Progenitor cell of endocrine pancreas (in vitro differentiated cells): ENCODE measurements around the gene PRSS1. TPM values are rescaled to one million over a fixed set of nuclear protein-coding genes. Genes with fewer than 3 reads are reported as not detected.

Experiments used
- DNase-seq: peaks from one replicate; pipeline ENCODE4 v3.0.0; 2021; ENCODE audit warnings: low spot score; ENCODE audit not compliant: unreplicated experiment
- H3K27ac Mint-ChIP-seq: 2 replicates; pipeline ENCODE4 v1.8.0; 2021; ENCODE audit warnings: mild to moderate bottlenecking, moderate library complexity, mixed read lengths
- H3K27me3 Mint-ChIP-seq: 2 replicates; pipeline ENCODE4 v1.8.0; 2021; ENCODE audit warnings: mixed read lengths
- H3K36me3 Mint-ChIP-seq: 2 replicates; pipeline ENCODE4 v1.8.0; 2022; ENCODE audit warnings: mixed read lengths; ENCODE audit not compliant: insufficient read depth
- H3K4me1 Mint-ChIP-seq: 2 replicates; pipeline ENCODE4 v1.8.0; 2021; ENCODE audit warnings: low read depth, mixed read lengths
- H3K4me3 Mint-ChIP-seq: 2 replicates; pipeline ENCODE4 v1.8.0; 2021; ENCODE audit warnings: low read depth, mild to moderate bottlenecking, moderate library complexity, mixed read lengths
- H3K9me3 Mint-ChIP-seq: 2 replicates; pipeline ENCODE4 v1.8.0; 2021; ENCODE audit warnings: low read depth, mixed read lengths
- total RNA-seq: library from RNA; stranded (reverse); gene quantifications from 2 replicates; pipeline ENCODE4 v1.2.1, GENCODE V29; 2021
- TF ChIP-seq, protein P1 (sequence below): fragments of 200-600 bp; sonication (generic); IDR thresholded peaks from one replicate; pipeline ENCODE4 v1.5.0; 2021; ENCODE audit warnings: antibody characterized with exemption, mild to moderate bottlenecking; ENCODE audit not compliant: unreplicated experiment

PRSS1 gene
- total RNA-seq, 1 donor from 2014 or later, result 32.1 TPM

GRCh38 chr7:142798451-142799436, 49.5 kb downstream of the PRSS1 start:
- Mint-ChIP-seq H3K36me3 (no peaks in the 10 kb centered on the region), H3K27me3 (peaks cover 87% of the 10 kb centered on the region), H3K27ac (no peak overlapping the region), H3K4me3 (no peak overlapping the region), H3K9me3 (no peaks in the 10 kb centered on the region), H3K4me1 (peaks cover 8% of the 10 kb centered on the region)
- DNase-seq, result no peak
- TF ChIP-seq, protein P1, sequence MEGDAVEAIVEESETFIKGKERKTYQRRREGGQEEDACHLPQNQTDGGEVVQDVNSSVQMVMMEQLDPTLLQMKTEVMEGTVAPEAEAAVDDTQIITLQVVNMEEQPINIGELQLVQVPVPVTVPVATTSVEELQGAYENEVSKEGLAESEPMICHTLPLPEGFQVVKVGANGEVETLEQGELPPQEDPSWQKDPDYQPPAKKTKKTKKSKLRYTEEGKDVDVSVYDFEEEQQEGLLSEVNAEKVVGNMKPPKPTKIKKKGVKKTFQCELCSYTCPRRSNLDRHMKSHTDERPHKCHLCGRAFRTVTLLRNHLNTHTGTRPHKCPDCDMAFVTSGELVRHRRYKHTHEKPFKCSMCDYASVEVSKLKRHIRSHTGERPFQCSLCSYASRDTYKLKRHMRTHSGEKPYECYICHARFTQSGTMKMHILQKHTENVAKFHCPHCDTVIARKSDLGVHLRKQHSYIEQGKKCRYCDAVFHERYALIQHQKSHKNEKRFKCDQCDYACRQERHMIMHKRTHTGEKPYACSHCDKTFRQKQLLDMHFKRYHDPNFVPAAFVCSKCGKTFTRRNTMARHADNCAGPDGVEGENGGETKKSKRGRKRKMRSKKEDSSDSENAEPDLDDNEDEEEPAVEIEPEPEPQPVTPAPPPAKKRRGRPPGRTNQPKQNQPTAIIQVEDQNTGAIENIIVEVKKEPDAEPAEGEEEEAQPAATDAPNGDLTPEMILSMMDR, result no peak

- H3K27me3 Mint-ChIP-seq, result peaks cover 87% of the 10 kb centered on the region
- no peaks in the 10 kb centered on the region for H3K36me3 Mint-ChIP-seq
- TF ChIP-seq, protein P1, result no peak
- H3K4me1 Mint-ChIP-seq, result peaks cover 8% of the 10 kb centered on the region
- H3K4me3 Mint-ChIP-seq, result no peak overlapping the region
- no peak overlapping the region for H3K27ac Mint-ChIP-seq
- no peaks in the 10 kb centered on the region for H3K9me3 Mint-ChIP-seq
- DNase-seq, result no peak
These were observed 50.2 kb downstream of the PRSS1 start for GRCh38 chr7:142799437-142799835.

GRCh38 chr7:142800088-142800487, 50.8 kb downstream of the PRSS1 start:
- DNase-seq, result no peak
- TF ChIP-seq, protein P1, result no peak
- H3K27me3 Mint-ChIP-seq, result peaks cover 87% of the 10 kb centered on the region
- H3K27ac Mint-ChIP-seq, result no peak overlapping the region
- H3K9me3 Mint-ChIP-seq, result no peaks in the 10 kb centered on the region
- no peaks in the 10 kb centered on the region for H3K36me3 Mint-ChIP-seq
- no peak overlapping the region for H3K4me3 Mint-ChIP-seq
- peaks cover 8% of the 10 kb centered on the region for H3K4me1 Mint-ChIP-seq

GRCh38 chr7:142800699-142801260, 51.5 kb downstream of the PRSS1 start:
- no peak for DNase-seq
- no peak overlapping the region for H3K27ac Mint-ChIP-seq

More at GRCh38 chr7:142800699-142801260, 51.5 kb downstream of the PRSS1 start:
- H3K9me3 Mint-ChIP-seq, result no peaks in the 10 kb centered on the region
- peaks cover 8% of the 10 kb centered on the region for H3K4me1 Mint-ChIP-seq
- TF ChIP-seq, protein P1, result no peak
- peaks cover 86% of the 10 kb centered on the region for H3K27me3 Mint-ChIP-seq
- H3K36me3 Mint-ChIP-seq, result no peaks in the 10 kb centered on the region
- no peak overlapping the region for H3K4me3 Mint-ChIP-seq
